NCI-H446 treated with DMSO at 0.1 percent for 48 hours (cell line): ENCODE measurements around the gene ARL17B.
"Not testable (repeated sequence)": the region's sequence is repeated elsewhere in the genome, so short reads cannot be mapped to it uniquely, and the experiment has no call there.

Experiments used
- DNase-seq: peaks from one replicate; lab custom pipeline; 2025; lab: John Stamatoyannopoulos, UW

ARL17B gene

DNA sequence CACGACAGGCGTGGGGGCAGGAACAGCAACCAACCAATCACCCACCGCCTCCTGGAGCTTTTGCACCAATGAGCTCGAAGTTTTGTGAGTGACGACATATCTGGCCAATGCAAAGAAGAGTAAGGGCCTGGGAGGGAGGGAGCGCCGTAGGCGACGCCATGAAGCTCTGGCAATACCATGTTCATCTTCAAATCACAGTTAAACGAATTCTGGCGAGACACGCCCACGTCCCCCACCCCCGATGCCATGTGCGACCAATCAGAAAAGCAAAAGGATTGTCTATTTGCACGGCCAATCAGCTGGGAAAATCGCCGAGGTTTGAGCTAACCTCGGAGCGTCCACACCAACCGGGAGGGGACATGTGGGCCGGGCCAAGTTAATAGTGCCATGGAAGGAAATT lies at the start of gene ARL17B:
Gene ARL17B, minus strand, starts transcription at position 12 of the 400 bp plus-strand sequence. CDS start 3,369 bp downstream, outside the sequence.
- not testable (repeated sequence) for DNase-seq

- not testable (repeated sequence) for DNase-seq
These were observed 48.3 kb upstream of the ARL17B start for GRCh38 chr17:46409864-46410263.

- DNase-seq = not testable (repeated sequence)
These were observed 45.6 kb upstream of the ARL17B start for GRCh38 chr17:46407155-46407554.

GRCh38 chr17:46401033-46401787 lies 39.6 kb upstream of the ARL17B start:
- DNase-seq = not testable (repeated sequence)

- not testable (repeated sequence) for DNase-seq
These were observed 39.0 kb upstream of the ARL17B start for GRCh38 chr17:46400543-46400942.

- DNase-seq = not testable (repeated sequence)
These were observed 38.4 kb upstream of the ARL17B start for GRCh38 chr17:46399993-46400392.

DNA sequence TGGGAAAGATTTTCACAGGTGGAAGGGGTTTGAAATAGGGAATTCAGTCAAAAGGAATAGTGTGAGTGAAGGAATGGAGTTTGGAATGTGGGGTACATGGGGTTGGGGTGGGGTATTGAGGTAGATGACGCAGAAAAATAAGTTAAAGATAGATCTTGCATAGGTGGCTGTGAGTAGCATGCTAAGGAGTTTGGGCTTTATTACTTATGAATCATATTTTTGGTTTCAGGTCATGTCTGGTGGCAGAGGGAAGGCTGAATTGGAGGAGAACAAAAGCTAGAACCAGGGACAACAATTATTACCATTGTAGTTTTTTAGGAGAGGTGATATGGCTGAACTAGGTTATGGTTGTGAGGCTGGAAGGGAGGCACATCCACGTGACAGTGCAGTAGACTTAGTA lies 34.7 kb upstream of the ARL17B start:
- not testable (repeated sequence) for DNase-seq

GRCh38 chr17:46393702-46394101 lies 32.1 kb upstream of the ARL17B start:
- not testable (repeated sequence) for DNase-seq

- DNase-seq = not testable (repeated sequence)
These were observed 23.9 kb upstream of the ARL17B start for GRCh38 chr17:46385491-46385890.

GRCh38 chr17:46383118-46383517 lies 21.6 kb upstream of the ARL17B start:
- DNase-seq = not testable (repeated sequence)

GRCh38 chr17:46373418-46373817 lies 11.9 kb upstream of the ARL17B start:
- DNase-seq = not testable (repeated sequence)

DNA sequence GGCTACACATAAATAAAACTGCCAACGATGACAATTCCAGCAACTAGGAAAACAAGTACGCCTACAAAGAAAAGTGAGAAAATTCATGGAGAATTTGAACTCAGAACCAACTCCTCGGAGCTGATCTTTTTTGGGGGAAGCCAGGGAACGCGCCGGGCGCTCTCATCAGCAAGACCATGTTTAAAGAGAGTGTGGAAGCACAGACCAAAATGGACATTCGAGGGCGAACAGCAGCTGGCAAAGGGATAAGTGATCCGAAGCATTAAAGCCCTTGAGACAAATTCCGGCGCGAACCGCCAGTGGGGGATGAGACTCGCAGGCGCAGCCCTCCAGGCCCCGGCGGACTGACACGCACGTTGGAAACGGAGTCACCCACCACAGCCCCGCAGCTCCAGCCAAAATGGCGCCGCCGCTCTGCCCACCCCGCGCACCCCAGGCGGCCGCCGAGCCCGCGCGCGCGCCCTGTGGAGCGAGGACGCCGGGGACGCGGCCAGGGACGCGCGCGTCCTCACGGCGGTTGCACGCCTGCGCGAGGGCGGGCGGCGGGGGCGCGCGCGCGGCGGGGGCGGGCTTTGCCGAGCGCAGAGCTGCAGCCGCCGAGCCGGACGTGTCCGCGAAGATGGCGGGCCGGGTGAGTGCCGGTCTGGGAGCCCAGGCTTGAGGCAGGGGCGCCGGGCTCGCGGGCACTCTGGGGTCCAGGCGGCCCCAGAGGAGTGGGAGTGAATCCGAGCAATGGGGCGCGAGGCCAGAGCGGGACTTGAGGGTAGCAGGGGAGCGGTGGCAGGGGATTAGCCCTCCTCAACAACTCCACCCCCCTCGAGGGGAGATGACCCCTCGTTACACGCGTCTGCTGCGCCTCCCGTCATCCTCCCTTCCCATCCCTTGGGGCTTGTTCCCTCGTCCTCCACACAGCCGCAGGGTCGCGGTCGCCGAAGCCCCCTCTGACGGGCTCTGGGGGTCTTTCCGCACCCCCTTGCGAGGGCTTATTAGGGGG lies 11.0 kb upstream of the ARL17B start:
- not testable (repeated sequence) for DNase-seq

GRCh38 chr17:46367520-46367919 lies 6.0 kb upstream of the ARL17B start:
- DNase-seq = not testable (repeated sequence)

DNA sequence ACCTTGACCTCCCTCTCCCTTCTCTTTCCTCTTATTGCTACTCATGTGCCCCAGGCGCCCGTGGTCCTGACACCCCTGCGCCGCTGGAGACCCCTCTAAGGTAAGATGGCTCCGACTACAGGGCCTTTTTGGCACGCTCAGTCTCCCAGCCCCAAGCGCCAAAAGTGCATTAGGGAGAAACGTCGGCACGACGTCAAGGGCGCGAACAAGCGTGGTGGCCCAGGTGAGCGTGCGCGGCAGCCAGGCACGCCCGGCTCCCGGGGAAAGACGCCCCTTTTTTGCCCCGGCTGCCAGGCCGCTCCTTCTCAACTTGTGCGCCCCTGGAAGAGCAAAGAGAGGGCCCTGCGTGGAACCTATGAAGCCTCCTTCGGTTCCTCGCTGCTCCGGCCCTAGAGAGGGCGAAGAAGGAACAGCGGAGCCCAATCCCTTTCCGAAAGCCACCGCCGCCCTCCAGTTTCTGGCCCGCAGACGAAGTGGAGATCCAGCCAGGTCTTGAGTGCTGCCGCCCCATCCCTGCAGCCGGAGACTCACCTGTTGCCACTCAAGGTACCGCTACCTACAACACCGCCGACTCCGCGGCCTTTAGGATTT lies 326 bp downstream of the ARL17B start:
- not testable (repeated sequence) for DNase-seq

GRCh38 chr17:46353856-46354255 lies 7.7 kb downstream of the ARL17B start:
- DNase-seq = not testable (repeated sequence)

DNA sequence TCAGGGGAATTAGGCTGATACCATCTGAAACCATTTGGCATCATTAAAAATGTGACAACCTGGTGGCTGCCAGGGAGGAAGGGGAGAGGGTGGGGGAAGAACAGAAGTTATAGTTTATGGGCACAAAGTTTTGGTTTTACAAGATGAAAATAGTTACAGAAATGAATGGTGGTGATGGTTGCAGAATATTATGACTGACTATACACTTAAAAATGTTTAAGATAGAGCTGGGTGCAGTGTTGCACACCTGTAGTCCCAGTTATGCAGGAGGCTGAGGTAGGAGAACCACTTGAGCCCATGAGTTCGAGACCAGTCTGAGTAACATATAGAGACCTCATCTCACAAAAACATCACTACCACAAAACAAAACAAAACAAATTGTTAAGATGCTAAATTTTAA lies 12.5 kb downstream of the ARL17B start:
- not testable (repeated sequence) for DNase-seq

DNA sequence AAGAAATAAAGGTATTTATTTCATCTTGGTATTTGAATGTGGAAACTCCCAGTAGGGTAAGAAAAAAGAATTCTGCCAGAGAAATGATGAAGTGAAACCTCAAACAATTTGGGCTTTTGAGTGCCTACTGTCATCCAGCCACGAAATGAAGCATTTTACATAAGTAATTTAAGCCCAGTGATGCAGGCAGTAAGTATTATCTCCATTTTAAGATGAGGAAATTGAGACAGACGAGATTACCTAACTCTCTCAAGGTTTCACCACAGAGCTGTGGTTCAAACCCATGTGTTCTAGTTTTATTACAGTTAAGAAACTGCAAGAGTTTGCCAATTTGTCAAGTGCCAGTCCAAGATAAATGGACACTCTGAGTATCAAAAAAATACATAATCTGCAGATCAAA lies 13.2 kb downstream of the ARL17B start:
- not testable (repeated sequence) for DNase-seq

DNA sequence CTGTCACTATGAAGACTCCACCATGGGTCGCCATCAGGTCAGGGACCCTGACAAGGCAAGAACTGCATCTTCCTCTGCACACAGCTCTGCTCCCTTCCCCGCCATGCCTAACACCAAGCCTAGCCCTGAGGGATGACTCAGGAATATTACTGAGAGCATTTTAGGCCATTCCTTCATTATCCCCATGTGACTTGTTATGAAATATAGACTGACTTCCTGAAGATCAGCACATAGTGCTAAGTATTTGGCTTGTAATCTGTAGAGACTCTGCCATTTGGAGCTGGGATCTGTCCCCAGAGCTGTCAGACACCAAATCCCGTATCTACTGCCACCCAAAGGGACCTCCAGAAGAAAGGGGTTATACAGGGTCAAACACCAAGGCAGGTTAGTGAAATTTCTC lies 19.4 kb downstream of the ARL17B start:
- not testable (repeated sequence) for DNase-seq

DNA sequence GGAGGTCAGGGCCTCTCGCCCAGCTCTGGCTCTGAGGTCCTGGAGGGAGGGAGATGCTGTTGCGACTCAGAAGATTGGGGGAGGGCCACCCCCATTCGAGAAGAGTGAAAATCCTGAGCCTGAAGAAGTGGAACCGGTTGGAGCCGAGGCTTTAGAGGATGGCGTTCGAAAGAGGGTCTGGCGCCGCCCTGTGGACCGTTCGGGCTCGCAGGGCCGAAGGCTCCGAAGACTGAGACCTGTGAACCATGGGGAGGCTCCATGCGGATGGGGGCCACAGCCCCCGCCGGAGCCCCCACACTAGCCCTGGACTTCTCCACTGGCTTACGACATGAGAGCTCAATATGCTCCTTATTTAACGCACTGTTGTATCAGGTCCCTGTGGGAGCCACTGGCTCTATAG lies 20.3 kb downstream of the ARL17B start:
- DNase-seq = not testable (repeated sequence)

- not testable (repeated sequence) for DNase-seq
These were observed 66.7 kb downstream of the ARL17B start, which contains the start of gene LRRC37A for GRCh38 chr17:46294831-46295230. Gene LRRC37A (plus strand): TSS chr17:46295131. CDS start chr17:46295134, 3 bp downstream.

DNA sequence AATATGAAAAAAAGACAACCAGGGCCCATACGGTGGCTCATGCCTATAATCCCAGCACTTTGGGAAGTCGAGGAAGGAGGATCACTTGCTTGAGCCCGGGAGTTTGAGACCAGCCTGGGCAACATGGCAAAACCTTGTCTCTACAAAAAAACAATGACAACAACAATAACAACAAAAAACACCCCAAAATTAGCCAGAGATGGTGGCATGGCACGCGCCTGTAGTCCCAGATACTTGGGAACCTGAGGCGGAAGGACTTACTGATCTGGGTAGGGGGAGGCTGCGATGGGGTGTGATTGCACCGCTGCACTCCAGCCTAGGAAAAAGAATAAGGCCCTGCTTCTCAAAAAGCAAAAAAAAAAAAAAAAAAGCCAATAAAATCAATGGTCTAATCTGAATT lies 69.9 kb downstream of the ARL17B start:
- DNase-seq = not testable (repeated sequence)
